Peyer's patch (tissue), 4 donors: ENCODE results near the gene RPA3.

Experiments used
- CTCF ChIP-seq, 6 experiments: fragments of 450-650 bp in 4 of 6; fragments of 200-600 bp in 2 of 6; sonication (generic) in 1 of 6; IDR thresholded peaks; one replicate each; pipeline ENCODE4 v1.5.1; 2017 to 2019; ENCODE audit warnings: antibody characterized with exemption in 6 of 6, mild to moderate bottlenecking in 3 of 6, moderate library complexity in 1 of 6
- POLR2A ChIP-seq, 2 donors: fragments of 450-650 bp; IDR thresholded peaks; one replicate each; pipeline ENCODE4 v1.5.1; 2017; ENCODE audit warnings: antibody characterized with exemption in 2 of 2, mild to moderate bottlenecking in 2 of 2, moderate library complexity in 2 of 2

DNA sequence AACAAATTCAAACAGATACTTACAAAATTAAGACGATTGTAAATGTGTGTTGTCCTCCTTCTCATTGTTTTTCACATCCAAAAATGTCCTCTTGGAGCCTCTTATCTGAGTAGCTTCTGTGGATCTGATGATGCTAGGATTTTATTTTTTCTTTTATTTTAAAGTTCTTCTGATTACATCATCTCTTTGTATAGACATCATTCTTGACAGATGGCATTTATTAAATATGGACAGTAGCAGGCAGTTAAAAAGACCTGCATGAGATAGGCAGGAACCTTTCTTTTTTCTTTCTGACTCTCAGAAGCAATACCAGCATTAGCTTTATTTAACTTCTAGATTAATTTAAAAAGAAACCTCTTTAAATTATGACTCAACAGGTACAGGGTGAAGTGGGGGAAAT is at the start of gene RPA3:
- TF ChIP-seq CTCF (IDR thresholded peaks at IDR 0.05) (no peak), POLR2A (IDR thresholded peaks at IDR 0.05) (no peak)
